Panc1 (cell line): ENCODE data around the gene CCDC85C.

ENCODE experiments used
- CTCF ChIP-seq: fragments of 450-650 bp; IDR thresholded peaks from 2 replicates; pipeline ENCODE4 v1.5.1; 2017; ENCODE audit warnings: mild to moderate bottlenecking
- REST ChIP-seq, 2 experiments: IDR thresholded peaks; 2 replicates each; pipeline ENCODE4 v1.6.1; 2011 to 2012; ENCODE audit warnings: low read depth in 2 of 2, control low read depth in 1 of 2, low read length in 1 of 2, mild to moderate bottlenecking in 1 of 2, moderate library complexity in 1 of 2; ENCODE audit not compliant: insufficient read depth in 1 of 2

GRCh38 chr14:99541677-99542470 lies 62.1 kb downstream of the CCDC85C start:
- TF ChIP-seq CTCF (no peak), REST (IDR thresholded peaks at IDR 0.05; ENCODE audit: insufficient read depth in 1 of 2, low read depth in 2 of 2, low read length in 1 of 2) (no peak)
